Cortex of kidney (tissue), 1 donor: ENCODE results near the gene RBMX2.

Experiments
- DNase-seq: peaks from one replicate; lab custom pipeline; 2025; lab: John Stamatoyannopoulos, UW

RBMX2 gene

DNA sequence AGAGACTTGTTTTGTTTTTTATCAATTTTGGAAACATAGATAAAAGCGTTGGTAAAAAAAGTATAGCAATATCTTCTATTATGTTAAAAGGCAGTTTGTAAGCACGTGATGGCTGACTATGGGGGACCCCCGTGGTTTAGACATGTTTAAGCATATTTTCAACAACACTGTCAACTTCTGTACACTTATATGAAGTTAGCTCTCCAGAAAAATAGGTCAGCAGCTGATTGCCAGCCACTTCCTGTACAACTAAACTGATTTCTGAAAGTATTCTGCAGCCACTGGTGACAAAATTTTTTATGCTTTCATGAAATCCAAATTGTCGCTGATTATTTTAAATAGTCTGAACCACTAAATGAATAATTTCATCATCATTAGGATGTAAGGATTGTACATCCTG is 45.2 kb downstream of the RBMX2 start:
- DNase-seq: no peak
